ENCODE data around the gene DNAJC18. TPM values are rescaled to one million over a fixed set of nuclear protein-coding genes. Genes with fewer than 3 reads are reported as not detected.

The DNAJC18 gene
- total RNA-seq, 1 experiment from 2014 or later = 16.7 TPM

- no peaks in the 10 kb centered on the region for H3K27me3 ChIP-seq (replicated peaks; ENCODE audit: insufficient read depth, low read depth, low read length, poor library complexity)
- BruUV-seq (replicated peaks) = no TSS peak
- H3K4me3 ChIP-seq (ENCODE audit: low read depth, low read length, poor library complexity, severe bottlenecking) = no peak overlapping the region
- DNase-seq (ENCODE audit: low spot score) = no peak
- intact Hi-C loops (cut with micrococcal nuclease; ENCODE audit: unreplicated experiment) = no loop called here
- ChIA-PET CTCF (no interaction called here), POLR2A (ENCODE audit: low non-redundant PET) (no interaction called here)
- no peaks in the 10 kb centered on the region for H3K9me3 ChIP-seq (ENCODE audit: low read depth, low read length, poor library complexity, severe bottlenecking)
- H3K27ac ChIP-seq (ENCODE audit: low read depth, low read length, poor library complexity, severe bottlenecking) = no peak overlapping the region
- TF ChIP-seq CTCF (conservative IDR thresholded peaks at IDR 0.05; ENCODE audit: low read depth, low read length) (no peak), EZH2 (IDR thresholded peaks at IDR 0.05; ENCODE audit: borderline replicate concordance, low read depth, low read length, poor library complexity, severe bottlenecking) (no peak)
- H3K36me3 ChIP-seq (ENCODE audit: insufficient read depth, low read length, poor library complexity, severe bottlenecking) = no peaks in the 10 kb centered on the region
- H3K4me1 ChIP-seq (ENCODE audit: insufficient read depth, low read length, poor library complexity, severe bottlenecking) = no peaks in the 10 kb centered on the region
Measured at GRCh38 chr5:139417214-139417613, 22.1 kb downstream of the DNAJC18 start.

GRCh38 chr5:139416651-139417050, 22.7 kb downstream of the DNAJC18 start:
- intact Hi-C loops (cut with micrococcal nuclease; ENCODE audit: unreplicated experiment) = no loop called here
- H3K27me3 ChIP-seq (replicated peaks; ENCODE audit: insufficient read depth, low read depth, low read length, poor library complexity) = no peaks in the 10 kb centered on the region
- TF ChIP-seq CTCF (conservative IDR thresholded peaks at IDR 0.05; ENCODE audit: low read depth, low read length) (no peak), EZH2 (IDR thresholded peaks at IDR 0.05; ENCODE audit: borderline replicate concordance, low read depth, low read length, poor library complexity, severe bottlenecking) (no peak)
- CTCF ChIA-PET = no interaction called here
- POLR2A ChIA-PET (ENCODE audit: low non-redundant PET) = no interaction called here
- DNase-seq (ENCODE audit: low spot score) = no peak
- no peaks in the 10 kb centered on the region for H3K36me3 ChIP-seq (ENCODE audit: insufficient read depth, low read length, poor library complexity, severe bottlenecking)
- no peaks in the 10 kb centered on the region for H3K9me3 ChIP-seq (ENCODE audit: low read depth, low read length, poor library complexity, severe bottlenecking)
- no peaks in the 10 kb centered on the region for H3K4me1 ChIP-seq (ENCODE audit: insufficient read depth, low read length, poor library complexity, severe bottlenecking)
- H3K4me3 ChIP-seq (ENCODE audit: low read depth, low read length, poor library complexity, severe bottlenecking) = no peak overlapping the region
- no TSS peak for BruUV-seq (replicated peaks)
- no peak overlapping the region for H3K27ac ChIP-seq (ENCODE audit: low read depth, low read length, poor library complexity, severe bottlenecking)

DNA sequence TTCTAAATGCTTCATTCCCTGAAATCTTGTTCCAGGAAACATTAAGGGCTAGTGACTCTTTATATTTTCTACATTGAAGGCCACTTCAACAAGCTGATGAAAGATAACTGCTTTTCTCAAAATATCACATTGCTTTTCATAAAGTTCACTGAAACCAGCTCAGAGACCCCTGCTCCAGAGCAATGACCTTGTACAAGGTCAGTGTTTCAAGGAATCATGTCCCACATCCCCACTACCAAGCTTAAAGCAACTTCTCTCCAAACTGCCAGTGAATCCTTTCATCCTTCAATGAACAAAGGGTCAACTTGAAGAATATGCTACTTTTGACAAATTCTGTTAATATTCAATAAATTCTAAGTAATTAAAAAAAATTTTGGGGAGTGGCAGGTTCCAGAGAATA, 23.5 kb downstream of the DNAJC18 start:
- no peak for DNase-seq (ENCODE audit: low spot score)
- Histone ChIP-seq H3K4me3 (ENCODE audit: low read depth, low read length, poor library complexity, severe bottlenecking) (no peak overlapping the region), H3K27me3 (replicated peaks; ENCODE audit: insufficient read depth, low read depth, low read length, poor library complexity) (no peaks in the 10 kb centered on the region), H3K36me3 (ENCODE audit: insufficient read depth, low read length, poor library complexity, severe bottlenecking) (no peaks in the 10 kb centered on the region), H3K27ac (ENCODE audit: low read depth, low read length, poor library complexity, severe bottlenecking) (no peak overlapping the region), H3K9me3 (ENCODE audit: low read depth, low read length, poor library complexity, severe bottlenecking) (no peaks in the 10 kb centered on the region), H3K4me1 (ENCODE audit: insufficient read depth, low read length, poor library complexity, severe bottlenecking) (no peaks in the 10 kb centered on the region)
- TF ChIP-seq EZH2 (IDR thresholded peaks at IDR 0.05; ENCODE audit: borderline replicate concordance, low read depth, low read length, poor library complexity, severe bottlenecking) (no peak), CTCF (conservative IDR thresholded peaks at IDR 0.05; ENCODE audit: low read depth, low read length) (no peak)
- ChIA-PET CTCF (no interaction called here), POLR2A (ENCODE audit: low non-redundant PET) (interaction anchor here (0.6 kb wide), 1 partner anchor 890 kb away, joined by 4 read pairs; no protein-coding TSS in a partner anchor)
- BruUV-seq (replicated peaks) = no TSS peak
- intact Hi-C loops (cut with micrococcal nuclease; ENCODE audit: unreplicated experiment) = no loop called here

All from A673 (cell line).